ENCODE results near the gene CERS6.

GRCh38 chr2:168731002-168731401 is 274.9 kb downstream of the CERS6 start:
- TF ChIP-seq MEF2B (IDR thresholded peaks at IDR 0.05; ENCODE audit: partially characterized antibody, poor library complexity, severe bottlenecking) = no peak
- no peak for TF ChIP-seq MAX (IDR thresholded peaks at IDR 0.05; ENCODE audit: low read depth, low read length)
- TF ChIP-seq ATF3 (IDR thresholded peaks at IDR 0.05; ENCODE audit: borderline replicate concordance, extremely low read depth, low read depth, low read length) = no peak
- TF ChIP-seq ATF2 (IDR thresholded peaks at IDR 0.05; ENCODE audit: low read length) = no peak
- TF ChIP-seq HDAC2 (IDR thresholded peaks at IDR 0.05) = no peak

Measured in GM12878 (cell line).